CD14-positive monocyte (primary cell): Measurements from ENCODE around the gene PRR22. TPM values are rescaled to one million over a fixed set of nuclear protein-coding genes. Genes with fewer than 3 reads are reported as not detected.
A peak's percentile ranks its signal among the peaks of the same experiment; 100 is the strongest.

Source experiments
- DNase-seq, 3 donors: peaks; one replicate each; pipeline ENCODE4 v3.0.0-alpha.2; 2011 to 2022
- H2AFZ ChIP-seq: 2 replicates; pipeline ENCODE4 v1.6.0; 2012; ENCODE audit warnings: mild to moderate bottlenecking, low read depth, low read length, inconsistent platforms; ENCODE audit not compliant: insufficient read depth, poor library complexity, severe bottlenecking
- H3K27ac ChIP-seq, 2 donors: 1 replicate in 1 of 2; 2 replicates in 1 of 2; pipeline ENCODE4 v1.5.1; 2012 to 2013; ENCODE audit warnings: low read length in 2 of 2, control low read depth in 1 of 2, inconsistent platforms in 1 of 2, low read depth in 1 of 2, mild to moderate bottlenecking in 1 of 2
- H3K27me3 ChIP-seq, 2 donors: one replicate each; pipeline versions ENCODE4 v1.6.0 to v1.6.1; 2011 to 2013; ENCODE audit warnings: low read length in 2 of 2; ENCODE audit not compliant: control insufficient read depth in 2 of 2, insufficient read depth in 2 of 2
- H3K36me3 ChIP-seq, 2 donors: replicated peaks in 1 of 2; 1 replicate in 1 of 2; 2 replicates in 1 of 2; pipeline versions ENCODE4 v1.5.1 to v1.6.1; 2012 to 2013; ENCODE audit warnings: low read length in 2 of 2, control low read depth in 1 of 2, inconsistent platforms in 1 of 2, mild to moderate bottlenecking in 1 of 2; ENCODE audit not compliant: insufficient read depth in 2 of 2, control insufficient read depth in 1 of 2
- H3K4me1 ChIP-seq, 2 donors: 1 replicate in 1 of 2; 2 replicates in 1 of 2; pipeline versions ENCODE4 v1.5.1 to v1.6.1; 2012 to 2013; ENCODE audit warnings: low read length in 2 of 2, control low read depth in 1 of 2, inconsistent platforms in 1 of 2, mild to moderate bottlenecking in 1 of 2, moderate library complexity in 1 of 2; ENCODE audit not compliant: insufficient read depth in 2 of 2, control insufficient read depth in 1 of 2
- H3K4me2 ChIP-seq: replicated peaks from 2 replicates; pipeline ENCODE3; 2012; ENCODE audit warnings: low read length, moderate library complexity, mild to moderate bottlenecking; ENCODE audit not compliant: poor library complexity, severe bottlenecking; ENCODE audit errors: extremely low read depth
- H3K4me3 ChIP-seq, 3 experiments: fragments of 200-600 bp in 1 of 3; sonication (generic) in 1 of 3; replicated peaks in 1 of 3; 1 replicate in 2 of 3; 2 replicates in 1 of 3; pipeline ENCODE4 v1.5.1; 2011 to 2013; ENCODE audit warnings: low read length in 3 of 3, mild to moderate bottlenecking in 3 of 3, control low read depth in 2 of 3, low read depth in 2 of 3, inconsistent platforms in 1 of 3, moderate library complexity in 1 of 3
- H3K79me2 ChIP-seq: 2 replicates; pipeline ENCODE4 v1.6.0; 2012; ENCODE audit warnings: mild to moderate bottlenecking, control low read depth, inconsistent platforms, low read length, moderate library complexity; ENCODE audit not compliant: insufficient read depth
- H3K9ac ChIP-seq: 2 replicates; pipeline ENCODE4 v1.6.0; 2017; ENCODE audit warnings: low read length, mild to moderate bottlenecking; ENCODE audit not compliant: insufficient read depth, poor library complexity, severe bottlenecking
- H3K9me3 ChIP-seq, 2 donors: replicated peaks in 1 of 2; 1 replicate in 1 of 2; 2 replicates in 1 of 2; pipeline versions ENCODE4 v1.5.1 to v1.6.1; 2012 to 2013; ENCODE audit warnings: low read length in 2 of 2, control low read depth in 1 of 2; ENCODE audit not compliant: control insufficient read depth in 1 of 2, insufficient read depth in 1 of 2
- H4K20me1 ChIP-seq: 2 replicates; pipeline ENCODE4 v1.6.0; 2012; ENCODE audit warnings: mild to moderate bottlenecking, low read length, control low read depth, moderate library complexity; ENCODE audit not compliant: insufficient read depth
- H3K27ac Mint-ChIP-seq, 7 donors: one replicate each; pipeline ENCODE4 v1.8.0; 2020; ENCODE audit warnings: mild to moderate bottlenecking in 7 of 7, mixed read lengths in 7 of 7, moderate library complexity in 6 of 7, inconsistent platforms in 2 of 7
- H3K27me3 Mint-ChIP-seq, 3 donors: one replicate each; pipeline ENCODE4 v1.8.0; 2021 to 2022; ENCODE audit warnings: low read depth in 3 of 3, mild to moderate bottlenecking in 3 of 3, mixed read lengths in 3 of 3, moderate library complexity in 3 of 3, inconsistent platforms in 1 of 3
- H3K36me3 Mint-ChIP-seq, 2 donors: one replicate each; pipeline ENCODE4 v1.8.0; 2020; ENCODE audit warnings: mixed read lengths in 2 of 2, inconsistent platforms in 1 of 2, mild to moderate bottlenecking in 1 of 2
- H3K4me1 Mint-ChIP-seq: one replicate; pipeline ENCODE4 v1.8.0; 2020; ENCODE audit warnings: mild to moderate bottlenecking, mixed read lengths
- H3K4me3 Mint-ChIP-seq, 2 donors: one replicate each; pipeline ENCODE4 v1.8.0; 2020; ENCODE audit warnings: mild to moderate bottlenecking in 2 of 2, mixed read lengths in 2 of 2, moderate library complexity in 1 of 2
- H3K9me3 Mint-ChIP-seq, 7 donors: one replicate each; pipeline ENCODE4 v1.8.0; 2020 to 2022; ENCODE audit warnings: mixed read lengths in 7 of 7, mild to moderate bottlenecking in 6 of 7, moderate library complexity in 6 of 7, inconsistent platforms in 2 of 7
- WGBS: methylation state at CpG from one replicate; pipeline ENCODE4 v1.1.5; 2013; ENCODE audit warnings: missing lambda C conversion rate; ENCODE audit not compliant: insufficient coverage; 5-methylcytosine and 5-hydroxymethylcytosine counted together
- intact Hi-C, 2 donors: fragments of 100-400 bp; cut with micrococcal nuclease; formaldehyde crosslinking; loops; one replicate each; pipeline versions ENCODE4 v1.15.0 to v1.15.1; 2023
- polyA plus RNA-seq, 3 donors: library from polyadenylated mRNA; depleted of rRNA in 1 of 3; unstranded in 2 of 3; stranded (reverse) in 1 of 3; fragments of 300-500 nt in 2 of 3; fragments of >200 nt in 1 of 3; fragmentation: Illumina TruSeq in 2 of 3; gene quantifications; 1 replicate in 2 of 3; 2 replicates in 1 of 3; pipeline ENCODE4 v1.2.3, GENCODE V29; 2012 to 2021
- TF ChIP-seq, protein P1 (sequence below): fragments of 200-600 bp; IDR thresholded peaks from one replicate; pipeline ENCODE4 v1.8.0; 2022; ENCODE audit warnings: antibody characterized with exemption, mild to moderate bottlenecking

Gene PRR22
- polyA plus RNA-seq, 3 donors, result 0.15 to 1.6 TPM; not detected in 1

DNA sequence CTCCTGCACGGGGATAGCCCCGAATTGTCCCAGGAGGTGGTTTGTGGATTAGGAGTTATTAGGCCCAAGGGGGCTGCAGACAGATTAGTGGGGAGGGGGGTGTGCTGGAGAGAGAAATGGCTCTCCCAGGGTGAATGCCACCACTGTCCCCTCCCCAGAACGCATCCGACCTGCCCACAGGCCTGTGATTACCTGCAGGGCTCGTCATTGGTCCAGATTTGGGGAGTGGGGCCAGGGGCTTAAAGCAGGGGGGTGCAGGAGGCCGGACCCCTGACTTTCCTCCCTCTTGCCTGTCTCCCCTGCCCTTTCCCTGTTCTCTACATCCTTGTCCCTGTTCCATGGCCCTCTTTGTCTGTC lies 21.6 kb upstream of the PRR22 start:
- Histone ChIP-seq H3K4me2 (no peak overlapping the region), H3K9me3 (peaks cover 10 to 17% of the 10 kb centered on the region in 2 donors), H3K9ac (no peak overlapping the region), H3K36me3 (no peaks in the 10 kb centered on the region), H4K20me1 (no peaks in the 10 kb centered on the region), H3K4me3 (no peak overlapping the region), H3K4me1 (peaks cover 15 to 16% of the 10 kb centered on the region in 2 donors), H3K27ac (no peak overlapping the region), H2AFZ (no peak overlapping the region), H3K79me2 (no peaks in the 10 kb centered on the region), H3K27me3 (peaks cover 10 to 50% of the 10 kb centered on the region in 2 donors)
- Mint-ChIP-seq H3K4me1 (peaks cover 23% of the 10 kb centered on the region), H3K27ac (no peak overlapping the region), H3K4me3 (peak overlapping the region in 1 of 2 donors; percentile 21), H3K36me3 (peaks cover 0 to 6% of the 10 kb centered on the region in 2 donors), H3K27me3 (peaks cover 50 to 64% (median 61%) of the 10 kb centered on the region in 3 donors), H3K9me3 (peaks cover 0 to 22% (median 13%) of the 10 kb centered on the region in 7 donors)
- TF ChIP-seq, protein P1, sequence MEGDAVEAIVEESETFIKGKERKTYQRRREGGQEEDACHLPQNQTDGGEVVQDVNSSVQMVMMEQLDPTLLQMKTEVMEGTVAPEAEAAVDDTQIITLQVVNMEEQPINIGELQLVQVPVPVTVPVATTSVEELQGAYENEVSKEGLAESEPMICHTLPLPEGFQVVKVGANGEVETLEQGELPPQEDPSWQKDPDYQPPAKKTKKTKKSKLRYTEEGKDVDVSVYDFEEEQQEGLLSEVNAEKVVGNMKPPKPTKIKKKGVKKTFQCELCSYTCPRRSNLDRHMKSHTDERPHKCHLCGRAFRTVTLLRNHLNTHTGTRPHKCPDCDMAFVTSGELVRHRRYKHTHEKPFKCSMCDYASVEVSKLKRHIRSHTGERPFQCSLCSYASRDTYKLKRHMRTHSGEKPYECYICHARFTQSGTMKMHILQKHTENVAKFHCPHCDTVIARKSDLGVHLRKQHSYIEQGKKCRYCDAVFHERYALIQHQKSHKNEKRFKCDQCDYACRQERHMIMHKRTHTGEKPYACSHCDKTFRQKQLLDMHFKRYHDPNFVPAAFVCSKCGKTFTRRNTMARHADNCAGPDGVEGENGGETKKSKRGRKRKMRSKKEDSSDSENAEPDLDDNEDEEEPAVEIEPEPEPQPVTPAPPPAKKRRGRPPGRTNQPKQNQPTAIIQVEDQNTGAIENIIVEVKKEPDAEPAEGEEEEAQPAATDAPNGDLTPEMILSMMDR, result peak; percentile 13
- no peak for DNase-seq
- 20% methylated on average over 2 of the region's 6 CpGs for WGBS
- intact Hi-C loops, result loop anchor here in 1 of 2 donors (5.0 to 10.0 kb wide), 2 partner anchors 86 to 219 kb away; no protein-coding TSS in a partner anchor

- TF ChIP-seq, protein P1, result peak; percentile 34
- Histone ChIP-seq H3K9ac (no peak overlapping the region), H3K27ac (no peak overlapping the region), H3K4me2 (no peak overlapping the region), H3K79me2 (no peaks in the 10 kb centered on the region), H3K4me1 (peaks cover 15 to 16% of the 10 kb centered on the region in 2 donors), H2AFZ (no peak overlapping the region), H3K27me3 (peaks cover 10 to 50% of the 10 kb centered on the region in 2 donors), H3K36me3 (no peaks in the 10 kb centered on the region), H3K9me3 (peaks cover 10 to 17% of the 10 kb centered on the region in 2 donors), H4K20me1 (no peaks in the 10 kb centered on the region), H3K4me3 (no peak overlapping the region)
- Mint-ChIP-seq H3K9me3 (peaks cover 0 to 22% (median 13%) of the 10 kb centered on the region in 7 donors), H3K4me3 (peak overlapping the region; percentile 9 to 68), H3K27me3 (peaks cover 54 to 69% (median 66%) of the 10 kb centered on the region in 3 donors), H3K27ac (no peak overlapping the region), H3K4me1 (peaks cover 23% of the 10 kb centered on the region), H3K36me3 (peaks cover 0 to 6% of the 10 kb centered on the region in 2 donors)
- 3% methylated on average over 40 of the region's 46 CpGs for WGBS
- peak in 1 of 3 donors; percentile 17 for DNase-seq
- intact Hi-C loops, result loop anchor here in 1 of 2 donors (5.0 to 10.0 kb wide), 2 partner anchors 87 to 219 kb away; no protein-coding TSS in a partner anchor
Measured at GRCh38 chr19:5805462-5806132, 21.1 kb upstream of the PRR22 start.
